Measurements from ENCODE around the gene SIGLEC15.

Gene SIGLEC15

GRCh38 chr18:45780568-45780967 lies 44.9 kb upstream of the SIGLEC15 start:
- H3F3A ChIP-seq (ENCODE audit: insufficient read depth) = no peaks in the 10 kb centered on the region
- no peak overlapping the region for H3K9ac ChIP-seq (ENCODE audit: low read length)
- H3K79me2 ChIP-seq (ENCODE audit: insufficient read depth, low read length) = no peaks in the 10 kb centered on the region
- H3K27me3 ChIP-seq (ENCODE audit: low read length) = no peaks in the 10 kb centered on the region
- H3K9me3 ChIP-seq (ENCODE audit: insufficient read depth, low read length) = no peaks in the 10 kb centered on the region
- H2AFZ ChIP-seq (ENCODE audit: low read depth, low read length, severe bottlenecking) = no peak overlapping the region
- H3K4me3 ChIP-seq (ENCODE audit: insufficient read depth, low read length, poor library complexity, severe bottlenecking) = no peak overlapping the region
- H3K9me2 ChIP-seq (replicated peaks; ENCODE audit: insufficient read depth, low read length) = no peaks in the 10 kb centered on the region
- H4K20me1 ChIP-seq (ENCODE audit: low read depth, low read length) = no peaks in the 10 kb centered on the region
- H3K36me3 ChIP-seq (ENCODE audit: low read length) = no peaks in the 10 kb centered on the region
- no peak overlapping the region for H3K4me2 ChIP-seq (ENCODE audit: low read depth, low read length, poor library complexity, severe bottlenecking)
- no peak overlapping the region for H3K27ac ChIP-seq (ENCODE audit: low read depth, low read length)
- TF ChIP-seq, protein P1, sequence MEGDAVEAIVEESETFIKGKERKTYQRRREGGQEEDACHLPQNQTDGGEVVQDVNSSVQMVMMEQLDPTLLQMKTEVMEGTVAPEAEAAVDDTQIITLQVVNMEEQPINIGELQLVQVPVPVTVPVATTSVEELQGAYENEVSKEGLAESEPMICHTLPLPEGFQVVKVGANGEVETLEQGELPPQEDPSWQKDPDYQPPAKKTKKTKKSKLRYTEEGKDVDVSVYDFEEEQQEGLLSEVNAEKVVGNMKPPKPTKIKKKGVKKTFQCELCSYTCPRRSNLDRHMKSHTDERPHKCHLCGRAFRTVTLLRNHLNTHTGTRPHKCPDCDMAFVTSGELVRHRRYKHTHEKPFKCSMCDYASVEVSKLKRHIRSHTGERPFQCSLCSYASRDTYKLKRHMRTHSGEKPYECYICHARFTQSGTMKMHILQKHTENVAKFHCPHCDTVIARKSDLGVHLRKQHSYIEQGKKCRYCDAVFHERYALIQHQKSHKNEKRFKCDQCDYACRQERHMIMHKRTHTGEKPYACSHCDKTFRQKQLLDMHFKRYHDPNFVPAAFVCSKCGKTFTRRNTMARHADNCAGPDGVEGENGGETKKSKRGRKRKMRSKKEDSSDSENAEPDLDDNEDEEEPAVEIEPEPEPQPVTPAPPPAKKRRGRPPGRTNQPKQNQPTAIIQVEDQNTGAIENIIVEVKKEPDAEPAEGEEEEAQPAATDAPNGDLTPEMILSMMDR (IDR thresholded peaks at IDR 0.05; ENCODE audit: insufficient read depth, low read length, poor library complexity, severe bottlenecking) = no peak

DNA sequence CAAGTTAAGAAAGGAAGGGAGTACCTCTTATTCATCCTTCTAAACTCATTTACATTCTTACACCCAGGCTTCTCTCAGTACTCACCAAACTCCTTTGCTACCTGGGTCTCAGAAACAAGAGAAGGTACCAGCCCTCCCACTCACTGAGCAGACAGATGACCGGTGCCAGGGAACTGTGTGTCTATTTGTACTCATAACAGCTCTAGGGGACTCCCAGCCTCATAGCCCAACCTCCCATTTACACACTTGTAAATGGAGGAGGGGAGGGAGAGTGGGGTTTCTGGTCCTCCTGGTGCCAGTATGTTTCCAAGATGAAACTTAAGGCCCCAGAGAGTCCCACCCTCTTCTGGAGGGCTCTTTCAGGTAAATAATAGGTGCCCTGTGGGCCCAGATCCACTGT lies 42.8 kb upstream of the SIGLEC15 start:
- Histone ChIP-seq H4K20me1 (ENCODE audit: low read depth, low read length) (no peaks in the 10 kb centered on the region), H3K4me3 (ENCODE audit: insufficient read depth, low read length, poor library complexity, severe bottlenecking) (no peak overlapping the region), H3K79me2 (ENCODE audit: insufficient read depth, low read length) (no peaks in the 10 kb centered on the region), H3K27me3 (ENCODE audit: low read length) (no peaks in the 10 kb centered on the region), H3K36me3 (ENCODE audit: low read length) (no peaks in the 10 kb centered on the region), H2AFZ (ENCODE audit: low read depth, low read length, severe bottlenecking) (no peak overlapping the region), H3K4me2 (ENCODE audit: low read depth, low read length, poor library complexity, severe bottlenecking) (no peak overlapping the region), H3K9ac (ENCODE audit: low read length) (no peak overlapping the region), H3K9me3 (ENCODE audit: insufficient read depth, low read length) (no peaks in the 10 kb centered on the region), H3K9me2 (replicated peaks; ENCODE audit: insufficient read depth, low read length) (no peaks in the 10 kb centered on the region), H3K27ac (ENCODE audit: low read depth, low read length) (no peak overlapping the region), H3F3A (ENCODE audit: insufficient read depth) (no peaks in the 10 kb centered on the region)
- TF ChIP-seq, protein P1 (IDR thresholded peaks at IDR 0.05; ENCODE audit: insufficient read depth, low read length, poor library complexity, severe bottlenecking) = no peak
- TF ChIP-seq EZH2phosphoT487 (conservative IDR thresholded peaks at IDR 0.05; ENCODE audit: low read length) = no peak

DNA sequence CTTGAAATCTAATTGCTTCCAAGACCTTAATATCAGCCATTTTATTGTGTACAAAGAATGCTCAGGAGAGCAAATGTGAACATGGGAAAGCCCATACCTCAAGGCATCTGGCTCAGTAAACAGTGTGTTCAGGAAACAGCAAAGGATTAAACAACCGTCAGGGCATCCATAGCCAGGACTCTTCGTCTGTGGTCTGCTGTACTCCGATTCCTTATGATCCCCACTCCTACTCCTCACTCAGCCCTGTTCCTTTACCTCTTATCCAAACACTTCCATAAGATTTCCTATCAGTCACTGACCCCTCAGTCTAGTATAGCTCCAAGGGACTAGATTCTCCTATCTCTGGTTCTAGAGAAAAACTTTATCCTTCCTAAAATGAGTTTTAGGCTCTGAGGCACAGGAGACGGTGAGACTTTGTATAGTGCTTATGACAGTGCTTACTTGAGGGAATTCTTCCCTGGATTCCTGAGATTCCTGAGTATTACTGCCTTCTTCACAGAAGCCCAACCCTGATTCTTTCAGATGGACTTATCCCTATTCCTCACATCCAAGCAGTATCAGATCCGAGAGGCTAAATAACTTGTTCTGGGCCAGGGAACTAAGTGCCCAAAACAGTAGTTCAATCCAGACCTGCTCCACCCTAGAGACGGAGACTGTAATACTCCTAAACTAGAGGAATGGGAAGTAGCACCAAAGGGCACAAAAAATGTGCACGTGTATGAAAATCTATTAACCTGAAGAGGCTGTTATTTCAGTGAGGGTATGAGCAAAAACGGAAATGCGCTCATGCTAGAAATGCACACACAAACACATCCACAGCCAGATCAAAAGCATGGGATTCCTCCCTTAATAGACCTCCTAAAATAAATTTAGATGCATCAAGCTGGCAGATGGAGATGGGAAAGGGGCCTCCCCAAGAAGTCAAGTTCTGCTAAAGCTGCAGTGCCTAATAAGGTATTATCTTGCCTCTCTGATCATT lies 42.1 kb upstream of the SIGLEC15 start:
- no peak for TF ChIP-seq EZH2phosphoT487 (conservative IDR thresholded peaks at IDR 0.05; ENCODE audit: low read length)
- TF ChIP-seq, protein P1 (IDR thresholded peaks at IDR 0.05; ENCODE audit: insufficient read depth, low read length, poor library complexity, severe bottlenecking) = no peak
- H3K27me3 ChIP-seq (ENCODE audit: low read length) = no peaks in the 10 kb centered on the region
- no peak overlapping the region for H3K27ac ChIP-seq (ENCODE audit: low read depth, low read length)
- no peaks in the 10 kb centered on the region for H3K36me3 ChIP-seq (ENCODE audit: low read length)
- H3K4me3 ChIP-seq (ENCODE audit: insufficient read depth, low read length, poor library complexity, severe bottlenecking) = no peak overlapping the region
- no peak overlapping the region for H2AFZ ChIP-seq (ENCODE audit: low read depth, low read length, severe bottlenecking)
- no peaks in the 10 kb centered on the region for H4K20me1 ChIP-seq (ENCODE audit: low read depth, low read length)
- no peak overlapping the region for H3K4me2 ChIP-seq (ENCODE audit: low read depth, low read length, poor library complexity, severe bottlenecking)
- no peaks in the 10 kb centered on the region for H3K9me2 ChIP-seq (replicated peaks; ENCODE audit: insufficient read depth, low read length)
- no peaks in the 10 kb centered on the region for H3F3A ChIP-seq (ENCODE audit: insufficient read depth)
- no peak overlapping the region for H3K9ac ChIP-seq (ENCODE audit: low read length)
- no peaks in the 10 kb centered on the region for H3K79me2 ChIP-seq (ENCODE audit: insufficient read depth, low read length)
- H3K9me3 ChIP-seq (ENCODE audit: insufficient read depth, low read length) = no peaks in the 10 kb centered on the region

Measured in SU-DHL-6 (cell line).